DND-41 (cell line): ENCODE measurements around the gene E2F2.

Source experiments
- EZH2 ChIP-seq: IDR thresholded peaks from 3 replicates; pipeline ENCODE4 v1.6.1; 2012; ENCODE audit warnings: borderline replicate concordance, low read depth, mild to moderate bottlenecking, moderate library complexity, low read length, inconsistent platforms; ENCODE audit not compliant: severe bottlenecking
- TF ChIP-seq, protein P1 (sequence below): IDR thresholded peaks from 2 replicates; pipeline ENCODE4 v1.5.1; 2012; ENCODE audit warnings: borderline replicate concordance, low read length, moderate library complexity, mild to moderate bottlenecking; ENCODE audit not compliant: poor library complexity, severe bottlenecking; ENCODE audit errors: extremely low read depth

DNA sequence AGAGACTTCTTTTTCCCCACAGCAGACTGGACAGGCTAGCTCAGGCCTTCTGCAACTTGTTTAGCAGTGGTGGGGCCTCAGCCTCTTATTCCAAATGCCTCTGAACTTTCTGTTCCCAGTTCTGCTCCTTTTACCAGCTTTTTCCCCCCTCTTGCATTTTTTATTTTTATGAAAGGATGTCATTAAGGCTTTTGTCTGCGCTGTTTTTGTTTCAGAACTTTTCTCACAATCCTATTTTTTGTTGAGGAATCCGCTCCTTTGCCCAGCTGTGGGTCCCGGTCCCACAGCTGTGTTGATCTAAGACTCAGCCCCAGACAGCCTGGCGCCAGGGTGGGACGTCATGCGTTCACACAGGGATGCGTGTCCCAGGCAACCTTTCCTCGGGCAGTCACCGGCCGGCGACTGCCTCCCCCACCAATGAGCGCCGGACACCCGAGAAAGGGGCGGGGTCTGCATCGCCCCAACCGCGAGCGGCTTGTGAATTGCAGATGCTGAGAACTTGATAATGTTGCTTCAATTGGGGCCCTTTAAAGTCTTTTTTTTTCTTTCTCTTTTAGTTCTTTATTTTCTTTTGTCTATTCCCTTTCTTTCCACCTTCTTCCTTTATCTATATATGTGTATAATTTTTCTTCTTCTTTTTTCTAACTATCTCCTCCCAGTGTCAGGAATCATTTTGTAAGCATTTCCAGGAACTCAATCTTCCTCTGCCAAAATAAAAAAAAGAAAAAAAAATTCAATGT is 31.3 kb upstream of the E2F2 start:
- TF ChIP-seq, protein P1, sequence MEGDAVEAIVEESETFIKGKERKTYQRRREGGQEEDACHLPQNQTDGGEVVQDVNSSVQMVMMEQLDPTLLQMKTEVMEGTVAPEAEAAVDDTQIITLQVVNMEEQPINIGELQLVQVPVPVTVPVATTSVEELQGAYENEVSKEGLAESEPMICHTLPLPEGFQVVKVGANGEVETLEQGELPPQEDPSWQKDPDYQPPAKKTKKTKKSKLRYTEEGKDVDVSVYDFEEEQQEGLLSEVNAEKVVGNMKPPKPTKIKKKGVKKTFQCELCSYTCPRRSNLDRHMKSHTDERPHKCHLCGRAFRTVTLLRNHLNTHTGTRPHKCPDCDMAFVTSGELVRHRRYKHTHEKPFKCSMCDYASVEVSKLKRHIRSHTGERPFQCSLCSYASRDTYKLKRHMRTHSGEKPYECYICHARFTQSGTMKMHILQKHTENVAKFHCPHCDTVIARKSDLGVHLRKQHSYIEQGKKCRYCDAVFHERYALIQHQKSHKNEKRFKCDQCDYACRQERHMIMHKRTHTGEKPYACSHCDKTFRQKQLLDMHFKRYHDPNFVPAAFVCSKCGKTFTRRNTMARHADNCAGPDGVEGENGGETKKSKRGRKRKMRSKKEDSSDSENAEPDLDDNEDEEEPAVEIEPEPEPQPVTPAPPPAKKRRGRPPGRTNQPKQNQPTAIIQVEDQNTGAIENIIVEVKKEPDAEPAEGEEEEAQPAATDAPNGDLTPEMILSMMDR = no peak
- no peak for TF ChIP-seq EZH2
